ENCODE data around the gene CASP8AP2. TPM values are rescaled to one million over a fixed set of nuclear protein-coding genes. Genes with fewer than 3 reads are reported as not detected.
"Not testable (repeated sequence)": the region's sequence is repeated elsewhere in the genome, so short reads cannot be mapped to it uniquely, and the experiment has no call there.

Gene CASP8AP2
- total RNA-seq, 1 donor from 2014 or later, result 12.1 TPM

DNA sequence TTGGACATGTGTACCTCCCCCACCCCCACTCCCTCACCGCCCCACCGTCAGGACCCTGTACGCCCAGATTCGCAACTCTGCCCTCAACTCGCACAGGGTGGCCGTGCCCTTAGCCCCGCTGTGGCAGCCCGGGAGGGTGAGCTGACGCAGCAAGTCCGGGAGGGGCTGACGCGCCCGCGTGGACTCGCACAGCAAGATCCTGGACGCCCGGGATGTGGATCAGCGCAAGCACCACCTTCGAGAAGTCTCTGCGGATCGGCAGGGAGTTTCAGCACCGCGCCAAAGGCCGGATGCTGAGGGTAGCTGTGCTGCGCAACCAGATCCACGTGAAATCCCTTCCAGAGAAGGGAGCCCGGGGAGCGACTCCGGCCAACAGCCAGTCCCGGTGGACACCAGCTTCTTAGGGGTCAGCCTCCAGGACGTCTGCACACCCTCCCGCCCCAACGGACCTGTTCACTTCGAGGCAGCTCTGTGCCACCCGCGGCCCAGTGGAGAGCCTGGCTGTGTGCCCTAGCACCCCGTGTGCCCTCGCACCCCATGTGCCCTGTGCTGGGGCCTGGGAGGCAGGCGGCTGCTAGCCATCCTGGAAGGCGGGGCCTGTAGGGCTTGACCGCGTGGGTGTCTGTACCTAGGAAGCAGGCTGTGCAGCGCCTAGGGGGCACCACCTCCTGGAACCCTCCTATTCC, 57.9 kb downstream of the CASP8AP2 start:
- no peak for TF ChIP-seq EZH2 (IDR thresholded peaks at IDR 0.05; ENCODE audit: insufficient read depth, low read length)
- TF ChIP-seq, protein P1, sequence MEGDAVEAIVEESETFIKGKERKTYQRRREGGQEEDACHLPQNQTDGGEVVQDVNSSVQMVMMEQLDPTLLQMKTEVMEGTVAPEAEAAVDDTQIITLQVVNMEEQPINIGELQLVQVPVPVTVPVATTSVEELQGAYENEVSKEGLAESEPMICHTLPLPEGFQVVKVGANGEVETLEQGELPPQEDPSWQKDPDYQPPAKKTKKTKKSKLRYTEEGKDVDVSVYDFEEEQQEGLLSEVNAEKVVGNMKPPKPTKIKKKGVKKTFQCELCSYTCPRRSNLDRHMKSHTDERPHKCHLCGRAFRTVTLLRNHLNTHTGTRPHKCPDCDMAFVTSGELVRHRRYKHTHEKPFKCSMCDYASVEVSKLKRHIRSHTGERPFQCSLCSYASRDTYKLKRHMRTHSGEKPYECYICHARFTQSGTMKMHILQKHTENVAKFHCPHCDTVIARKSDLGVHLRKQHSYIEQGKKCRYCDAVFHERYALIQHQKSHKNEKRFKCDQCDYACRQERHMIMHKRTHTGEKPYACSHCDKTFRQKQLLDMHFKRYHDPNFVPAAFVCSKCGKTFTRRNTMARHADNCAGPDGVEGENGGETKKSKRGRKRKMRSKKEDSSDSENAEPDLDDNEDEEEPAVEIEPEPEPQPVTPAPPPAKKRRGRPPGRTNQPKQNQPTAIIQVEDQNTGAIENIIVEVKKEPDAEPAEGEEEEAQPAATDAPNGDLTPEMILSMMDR (IDR thresholded peaks at IDR 0.05; ENCODE audit: insufficient read depth, low read depth, low read length), result no peak
- Mint-ChIP-seq H3K27ac (ENCODE audit: unreplicated experiment) (no peak overlapping the region), H3K4me3 (ENCODE audit: unreplicated experiment) (no peak overlapping the region), H3K27me3 (ENCODE audit: low read depth, unreplicated experiment) (peaks cover 4% of the 10 kb centered on the region), H3K36me3 (ENCODE audit: low read depth, unreplicated experiment) (no peaks in the 10 kb centered on the region), H3K9me3 (ENCODE audit: unreplicated experiment) (no peaks in the 10 kb centered on the region), H3K4me1 (ENCODE audit: low read depth, unreplicated experiment) (no peaks in the 10 kb centered on the region)
- Histone ChIP-seq H3K4me3 (ENCODE audit: insufficient read depth, low read depth, low read length) (no peak overlapping the region), H3K27me3 (ENCODE audit: insufficient read depth, low read length) (peaks cover 15% of the 10 kb centered on the region), H3K9me3 (ENCODE audit: insufficient read depth, low read depth, low read length) (no peaks in the 10 kb centered on the region), H3K79me2 (ENCODE audit: insufficient read depth, low read length) (no peaks in the 10 kb centered on the region), H3K9ac (ENCODE audit: low read length) (no peak overlapping the region), H3K4me1 (ENCODE audit: insufficient read depth, low read length) (no peaks in the 10 kb centered on the region), H3K27ac (ENCODE audit: low read depth, low read length) (no peak overlapping the region), H2AFZ (ENCODE audit: low read depth, low read length) (no peak overlapping the region), H3K4me2 (ENCODE audit: low read length) (no peak overlapping the region), H3K36me3 (ENCODE audit: insufficient read depth, low read length) (no peaks in the 10 kb centered on the region), H4K20me1 (ENCODE audit: insufficient read depth, low read length) (no peaks in the 10 kb centered on the region)
- DNase-seq (ENCODE audit: low read depth) (no peak), FAIRE-seq (no peak)

DNA sequence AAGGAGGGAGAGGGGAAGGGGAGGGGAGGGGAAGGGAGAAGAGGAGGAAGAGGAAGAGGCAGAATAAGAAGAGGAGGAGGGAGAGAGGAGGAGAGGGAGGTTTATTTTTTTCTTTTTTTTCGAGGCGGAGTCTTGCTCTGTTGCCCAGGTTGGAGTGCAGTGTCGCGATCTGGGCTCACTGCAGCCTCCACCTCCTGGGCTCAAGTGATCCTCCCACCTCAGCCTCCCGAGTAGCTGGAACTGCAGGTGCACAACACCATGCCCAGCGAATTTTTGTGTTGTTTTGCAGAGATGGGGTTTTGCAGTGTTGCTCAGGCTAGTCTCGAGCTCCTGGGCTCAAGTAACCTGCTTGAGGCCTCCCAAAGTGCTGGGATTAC, 58.4 kb downstream of the CASP8AP2 start:
- no peak for TF ChIP-seq EZH2 (IDR thresholded peaks at IDR 0.05; ENCODE audit: insufficient read depth, low read length)
- TF ChIP-seq, protein P1 (IDR thresholded peaks at IDR 0.05; ENCODE audit: insufficient read depth, low read depth, low read length), result no peak

DNA sequence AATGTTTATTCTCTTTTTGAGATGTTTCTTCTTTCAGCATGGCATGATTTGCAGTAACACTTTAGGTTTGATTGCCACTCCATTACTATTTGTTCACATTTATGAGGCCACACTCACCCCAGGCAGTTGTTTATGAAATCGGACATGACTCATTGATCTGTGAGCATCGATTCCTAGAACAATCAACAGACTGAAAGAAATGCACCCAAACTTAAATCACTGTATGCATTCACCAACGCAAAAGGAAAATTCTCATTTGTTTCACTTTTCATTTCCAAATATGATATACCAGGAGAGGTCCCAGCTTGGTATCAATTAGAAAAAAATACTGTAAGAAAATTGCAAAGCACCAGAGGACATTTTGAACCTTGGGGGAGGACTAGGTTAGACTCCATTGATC, 59.2 kb downstream of the CASP8AP2 start:
- H3K9me3 Mint-ChIP-seq (ENCODE audit: unreplicated experiment), result no peaks in the 10 kb centered on the region
- peaks cover 15% of the 10 kb centered on the region for H3K27me3 ChIP-seq (ENCODE audit: insufficient read depth, low read length)
- no peak for TF ChIP-seq EZH2 (IDR thresholded peaks at IDR 0.05; ENCODE audit: insufficient read depth, low read length)
- TF ChIP-seq, protein P1 (IDR thresholded peaks at IDR 0.05; ENCODE audit: insufficient read depth, low read depth, low read length), result no peak
- no peak overlapping the region for H3K27ac ChIP-seq (ENCODE audit: low read depth, low read length)
- H3K27me3 Mint-ChIP-seq (ENCODE audit: low read depth, unreplicated experiment), result peaks cover 6% of the 10 kb centered on the region
- H3K4me3 ChIP-seq (ENCODE audit: insufficient read depth, low read depth, low read length), result no peak overlapping the region
- H3K36me3 ChIP-seq (ENCODE audit: insufficient read depth, low read length), result no peaks in the 10 kb centered on the region
- no peak overlapping the region for H2AFZ ChIP-seq (ENCODE audit: low read depth, low read length)
- H3K9me3 ChIP-seq (ENCODE audit: insufficient read depth, low read depth, low read length), result no peaks in the 10 kb centered on the region
- H3K36me3 Mint-ChIP-seq (ENCODE audit: low read depth, unreplicated experiment), result no peaks in the 10 kb centered on the region
- no peak overlapping the region for H3K4me2 ChIP-seq (ENCODE audit: low read length)
- H3K27ac Mint-ChIP-seq (ENCODE audit: unreplicated experiment), result no peak overlapping the region
- no peaks in the 10 kb centered on the region for H4K20me1 ChIP-seq (ENCODE audit: insufficient read depth, low read length)
- no peak overlapping the region for H3K4me3 Mint-ChIP-seq (ENCODE audit: unreplicated experiment)
- H3K79me2 ChIP-seq (ENCODE audit: insufficient read depth, low read length), result no peaks in the 10 kb centered on the region
- H3K4me1 ChIP-seq (ENCODE audit: insufficient read depth, low read length), result no peaks in the 10 kb centered on the region
- DNase-seq (ENCODE audit: low read depth) (no peak), FAIRE-seq (no peak)
- no peak overlapping the region for H3K9ac ChIP-seq (ENCODE audit: low read length)
- no peaks in the 10 kb centered on the region for H3K4me1 Mint-ChIP-seq (ENCODE audit: low read depth, unreplicated experiment)

More for the DNA sequence above, 58.4 kb downstream of the CASP8AP2 start:
- H3K36me3 Mint-ChIP-seq (ENCODE audit: low read depth, unreplicated experiment), result no peaks in the 10 kb centered on the region
- H3K9ac ChIP-seq (ENCODE audit: low read length), result no peak overlapping the region
- no peak overlapping the region for H3K27ac Mint-ChIP-seq (ENCODE audit: unreplicated experiment)
- DNase-seq (ENCODE audit: low read depth) (no peak), FAIRE-seq (no peak)
- H3K27me3 ChIP-seq (ENCODE audit: insufficient read depth, low read length), result peaks cover 15% of the 10 kb centered on the region
- H2AFZ ChIP-seq (ENCODE audit: low read depth, low read length), result no peak overlapping the region
- H4K20me1 ChIP-seq (ENCODE audit: insufficient read depth, low read length), result no peaks in the 10 kb centered on the region
- no peaks in the 10 kb centered on the region for H3K79me2 ChIP-seq (ENCODE audit: insufficient read depth, low read length)
- no peaks in the 10 kb centered on the region for H3K4me1 ChIP-seq (ENCODE audit: insufficient read depth, low read length)
- H3K4me3 ChIP-seq (ENCODE audit: insufficient read depth, low read depth, low read length), result no peak overlapping the region
- no peaks in the 10 kb centered on the region for H3K4me1 Mint-ChIP-seq (ENCODE audit: low read depth, unreplicated experiment)
- no peaks in the 10 kb centered on the region for H3K36me3 ChIP-seq (ENCODE audit: insufficient read depth, low read length)
- no peak overlapping the region for H3K27ac ChIP-seq (ENCODE audit: low read depth, low read length)
- H3K9me3 Mint-ChIP-seq (ENCODE audit: unreplicated experiment), result no peaks in the 10 kb centered on the region
- no peak overlapping the region for H3K4me3 Mint-ChIP-seq (ENCODE audit: unreplicated experiment)
- H3K27me3 Mint-ChIP-seq (ENCODE audit: low read depth, unreplicated experiment), result peaks cover 6% of the 10 kb centered on the region
- no peak overlapping the region for H3K4me2 ChIP-seq (ENCODE audit: low read length)
- H3K9me3 ChIP-seq (ENCODE audit: insufficient read depth, low read depth, low read length), result no peaks in the 10 kb centered on the region

DNA sequence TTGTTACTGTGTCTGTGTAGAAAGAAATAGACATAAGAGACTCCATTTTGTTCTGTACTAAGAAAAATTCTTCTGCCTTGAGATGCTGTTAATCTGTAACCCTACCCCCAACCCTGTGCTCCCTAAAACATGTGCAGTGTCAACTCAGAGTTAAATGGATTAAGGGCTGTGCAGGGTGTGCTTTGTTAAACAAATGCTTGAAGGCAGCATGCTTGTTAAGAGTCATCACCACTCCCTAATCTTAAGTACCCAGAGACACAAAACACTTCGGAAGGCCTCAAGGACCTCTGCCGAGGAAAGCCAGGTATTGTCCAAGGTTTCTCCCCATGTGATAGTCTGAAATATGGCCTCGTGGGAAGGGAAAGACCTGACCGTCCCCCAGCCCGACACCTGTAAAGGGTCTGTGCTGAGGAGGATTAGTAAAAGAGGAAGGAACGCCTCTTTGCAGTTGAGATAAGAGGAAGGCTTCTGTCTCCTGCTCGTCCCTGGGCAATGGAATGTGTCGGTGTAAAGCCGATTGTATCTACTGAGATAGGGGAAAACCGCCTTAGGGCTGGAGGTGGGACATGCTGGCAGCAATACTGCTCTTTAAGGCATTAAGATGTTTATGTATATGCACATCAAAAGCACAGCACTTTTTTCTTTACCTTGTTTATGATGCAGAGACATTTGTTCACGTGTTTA, 61.3 kb downstream of the CASP8AP2 start:
- not testable (repeated sequence) for H3K36me3 Mint-ChIP-seq (ENCODE audit: low read depth, unreplicated experiment); FAIRE-seq; H3K9me3 Mint-ChIP-seq (ENCODE audit: unreplicated experiment); H3K9ac ChIP-seq (ENCODE audit: low read length); H3K27ac ChIP-seq (ENCODE audit: low read depth, low read length); H3K27ac Mint-ChIP-seq (ENCODE audit: unreplicated experiment); H3K4me1 Mint-ChIP-seq (ENCODE audit: low read depth, unreplicated experiment); H3K4me1 ChIP-seq (ENCODE audit: insufficient read depth, low read length); H2AFZ ChIP-seq (ENCODE audit: low read depth, low read length); H3K9me3 ChIP-seq (ENCODE audit: insufficient read depth, low read depth, low read length); H3K36me3 ChIP-seq (ENCODE audit: insufficient read depth, low read length); H3K79me2 ChIP-seq (ENCODE audit: insufficient read depth, low read length); H3K27me3 Mint-ChIP-seq (ENCODE audit: low read depth, unreplicated experiment); H4K20me1 ChIP-seq (ENCODE audit: insufficient read depth, low read length); H3K4me3 ChIP-seq (ENCODE audit: insufficient read depth, low read depth, low read length); H3K4me3 Mint-ChIP-seq (ENCODE audit: unreplicated experiment); H3K4me2 ChIP-seq (ENCODE audit: low read length); DNase-seq (ENCODE audit: low read depth)
- H3K27me3 ChIP-seq (ENCODE audit: insufficient read depth, low read length), result peaks cover 10% of the 10 kb centered on the region
